WTC11 (cell line): Measurements from ENCODE around the gene COG6. TPM values are rescaled to one million over a fixed set of nuclear protein-coding genes. Genes with fewer than 3 reads are reported as not detected.

Source experiments
- ATAC-seq: fragments of 200-7000 bp; cut with Tn5 transposase; 2 replicates; pipeline ENCODE4 v1.10.0; 2021; ENCODE audit warnings: mild to moderate bottlenecking, moderate library complexity
- CTCF ChIA-PET: fragments of 300-600 bp; sonication (Branson Sonifier 250); formaldehyde crosslinking; loops from one replicate; lab custom pipeline; 2021; ENCODE audit warnings: antibody characterized with exemption; lab: Charles Lee
- POLR2A ChIA-PET: fragments of 350-600 bp; sonication (Branson Sonifier 250); formaldehyde crosslinking; loops from one replicate; lab custom pipeline; 2021; ENCODE audit warnings: antibody characterized with exemption; lab: Charles Lee
- DNase-seq: peaks from one replicate; pipeline ENCODE4 v3.0.0; 2021; ENCODE audit warnings: low spot score
- H3K27ac Mint-ChIP-seq: 2 replicates; pipeline ENCODE4 v1.8.0; 2021; ENCODE audit warnings: mixed read lengths
- H3K27me3 Mint-ChIP-seq: 2 replicates; pipeline ENCODE4 v1.8.0; 2021; ENCODE audit warnings: low read depth, mild to moderate bottlenecking, moderate library complexity, mixed read lengths
- H3K36me3 Mint-ChIP-seq: 2 replicates; pipeline ENCODE4 v1.8.0; 2021; ENCODE audit warnings: mixed read lengths
- H3K4me1 Mint-ChIP-seq: 2 replicates; pipeline ENCODE4 v1.8.0; 2022; ENCODE audit warnings: mixed read lengths
- H3K4me3 Mint-ChIP-seq: 2 replicates; pipeline ENCODE4 v1.8.0; 2021; ENCODE audit warnings: mild to moderate bottlenecking, moderate library complexity, mixed read lengths
- H3K9me3 Mint-ChIP-seq: 2 replicates; pipeline ENCODE4 v1.8.0; 2021; ENCODE audit warnings: mixed read lengths
- CBFB ChIP-seq: sonication (generic); formaldehyde crosslinking; IDR thresholded peaks from 2 replicates; pipeline ENCODE4 v1.8.1; 2022; ENCODE audit warnings: mild to moderate bottlenecking, low read depth, missing genetic modification reagents
- MXD4 ChIP-seq: fragments of 250-450 bp; sonication (Bioruptor Pico); IDR thresholded peaks from 2 replicates; pipeline ENCODE4 v1.8.0; 2021; ENCODE audit warnings: mild to moderate bottlenecking, moderate library complexity, borderline replicate concordance
- NFE2L1 ChIP-seq: sonication (generic); formaldehyde crosslinking; IDR thresholded peaks from 2 replicates; pipeline ENCODE4 v1.8.1; 2023; ENCODE audit warnings: missing genetic modification reagents
- ZNF396 ChIP-seq: fragments of 250-450 bp; sonication (Bioruptor Pico); IDR thresholded peaks from 2 replicates; pipeline ENCODE4 v1.8.0; 2021; ENCODE audit warnings: mild to moderate bottlenecking, moderate library complexity, borderline replicate concordance
- total RNA-seq: library from RNA; stranded (reverse); gene quantifications from 3 replicates; pipeline ENCODE4 v1.2.3, GENCODE V29; 2021
- TF ChIP-seq, protein P1 (sequence below): sonication (generic); formaldehyde crosslinking; IDR thresholded peaks from 2 replicates; pipeline ENCODE4 v1.8.1; 2022; ENCODE audit warnings: missing genetic modification reagents, borderline replicate concordance
- TF ChIP-seq, protein P2 (sequence below): fragments of 250-450 bp; sonication (Bioruptor Pico); IDR thresholded peaks from 2 replicates; pipeline ENCODE4 v1.9.0; 2021; ENCODE audit warnings: moderate library complexity, mild to moderate bottlenecking, inconsistent platforms, borderline replicate concordance
- TF ChIP-seq, protein P3 (sequence below): sonication (generic); formaldehyde crosslinking; IDR thresholded peaks from 2 replicates; pipeline ENCODE4 v1.8.0; 2023; ENCODE audit warnings: mild to moderate bottlenecking, missing genetic modification reagents
- TF ChIP-seq, protein P4 (sequence below): sonication (generic); formaldehyde crosslinking; IDR thresholded peaks from 2 replicates; pipeline ENCODE4 v1.8.1; 2022; ENCODE audit warnings: low read depth, mild to moderate bottlenecking, moderate library complexity, missing genetic modification reagents, borderline replicate concordance
- TF ChIP-seq, protein P5 (sequence below): sonication (generic); formaldehyde crosslinking; IDR thresholded peaks from 2 replicates; pipeline ENCODE4 v1.8.0; 2022; ENCODE audit warnings: missing genetic modification reagents
- TF ChIP-seq, protein P6 (sequence below): sonication (generic); formaldehyde crosslinking; IDR thresholded peaks from 2 replicates; pipeline ENCODE4 v1.8.1; 2023; ENCODE audit warnings: mild to moderate bottlenecking, missing genetic modification reagents, moderate library complexity
- TF ChIP-seq, protein P7 (sequence below): fragments of 250-450 bp; sonication (Bioruptor Pico); conservative IDR thresholded peaks from 2 replicates; pipeline ENCODE4 v1.9.0; 2021; ENCODE audit warnings: mild to moderate bottlenecking
- TF ChIP-seq, protein P8 (sequence below): sonication (generic); formaldehyde crosslinking; IDR thresholded peaks from 2 replicates; pipeline ENCODE4 v1.8.1; 2022; ENCODE audit warnings: mild to moderate bottlenecking, moderate library complexity, missing genetic modification reagents

The COG6 gene
- total RNA-seq, 1 experiment from 2014 or later, result 23.0 TPM

DNA sequence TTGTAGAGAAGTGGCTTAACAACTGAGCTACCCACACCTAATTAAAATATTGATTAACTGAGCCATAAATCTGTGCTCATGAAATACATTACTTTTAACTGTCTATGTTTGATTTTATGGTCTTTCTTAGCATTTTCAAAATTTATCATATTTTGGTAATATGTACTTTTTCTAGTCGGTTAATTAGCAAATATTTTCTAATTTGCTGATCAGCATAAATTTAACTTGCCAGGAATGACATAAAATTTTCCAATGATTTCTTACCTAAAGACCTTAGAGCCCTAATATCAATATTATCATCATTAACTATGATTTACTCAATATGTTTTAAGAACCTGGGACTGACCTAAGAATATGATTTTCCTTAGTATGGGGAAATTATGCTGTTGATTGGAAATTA, 19.9 kb upstream of the COG6 start (continued):
- TF ChIP-seq, protein P1, sequence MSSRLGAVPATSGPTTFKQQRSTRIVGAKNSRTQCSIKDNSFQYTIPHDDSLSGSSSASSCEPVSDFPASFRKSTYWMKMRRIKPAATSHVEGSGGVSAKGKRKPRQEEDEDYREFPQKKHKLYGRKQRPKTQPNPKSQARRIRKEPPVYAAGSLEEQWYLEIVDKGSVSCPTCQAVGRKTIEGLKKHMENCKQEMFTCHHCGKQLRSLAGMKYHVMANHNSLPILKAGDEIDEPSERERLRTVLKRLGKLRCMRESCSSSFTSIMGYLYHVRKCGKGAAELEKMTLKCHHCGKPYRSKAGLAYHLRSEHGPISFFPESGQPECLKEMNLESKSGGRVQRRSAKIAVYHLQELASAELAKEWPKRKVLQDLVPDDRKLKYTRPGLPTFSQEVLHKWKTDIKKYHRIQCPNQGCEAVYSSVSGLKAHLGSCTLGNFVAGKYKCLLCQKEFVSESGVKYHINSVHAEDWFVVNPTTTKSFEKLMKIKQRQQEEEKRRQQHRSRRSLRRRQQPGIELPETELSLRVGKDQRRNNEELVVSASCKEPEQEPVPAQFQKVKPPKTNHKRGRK (CRISPR knock-in tag), result no peak
- TF ChIP-seq, all 79 proteins: peak for 0

DNA sequence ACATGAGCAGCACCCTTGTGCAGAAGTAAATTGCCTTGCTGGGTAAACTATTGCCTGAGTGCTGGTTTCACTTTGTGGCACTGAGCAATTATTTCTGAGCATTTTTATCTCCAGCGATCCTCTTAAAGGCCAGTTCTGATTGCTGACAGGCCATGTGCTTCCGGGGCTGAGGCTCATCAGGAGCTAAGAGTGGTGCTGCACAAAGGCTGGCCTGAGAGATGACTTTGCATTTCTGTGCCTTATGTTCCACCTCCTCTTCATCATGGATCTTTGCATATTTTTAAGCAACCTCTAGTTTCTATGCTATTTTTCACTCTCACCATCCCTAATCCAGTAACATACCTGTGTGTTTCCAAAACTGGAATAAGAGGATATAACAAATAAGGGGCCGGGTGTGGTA, 17.6 kb upstream of the COG6 start:
- no peak overlapping the region for H3K4me3 Mint-ChIP-seq
- peaks cover 9% of the 10 kb centered on the region for H3K27me3 Mint-ChIP-seq
- POLR2A ChIA-PET, result no interaction called here
- H3K36me3 Mint-ChIP-seq, result no peaks in the 10 kb centered on the region
- CTCF ChIA-PET, result no interaction called here
- no peak for DNase-seq
- TF ChIP-seq MXD4 (CRISPR knock-in tag) (no peak), NFE2L1 (CRISPR knock-in tag) (no peak), ZNF396 (CRISPR knock-in tag) (no peak), CBFB (CRISPR knock-in tag) (no peak)
- TF ChIP-seq, protein P2, sequence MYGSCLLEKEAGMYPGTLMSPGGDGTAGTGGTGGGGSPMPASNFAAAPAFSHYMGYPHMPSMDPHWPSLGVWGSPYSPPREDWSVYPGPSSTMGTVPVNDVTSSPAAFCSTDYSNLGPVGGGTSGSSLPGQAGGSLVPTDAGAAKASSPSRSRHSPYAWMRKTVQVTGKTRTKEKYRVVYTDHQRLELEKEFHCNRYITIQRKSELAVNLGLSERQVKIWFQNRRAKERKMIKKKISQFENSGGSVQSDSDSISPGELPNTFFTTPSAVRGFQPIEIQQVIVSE (CRISPR knock-in tag), result no peak
- TF ChIP-seq, protein P3, sequence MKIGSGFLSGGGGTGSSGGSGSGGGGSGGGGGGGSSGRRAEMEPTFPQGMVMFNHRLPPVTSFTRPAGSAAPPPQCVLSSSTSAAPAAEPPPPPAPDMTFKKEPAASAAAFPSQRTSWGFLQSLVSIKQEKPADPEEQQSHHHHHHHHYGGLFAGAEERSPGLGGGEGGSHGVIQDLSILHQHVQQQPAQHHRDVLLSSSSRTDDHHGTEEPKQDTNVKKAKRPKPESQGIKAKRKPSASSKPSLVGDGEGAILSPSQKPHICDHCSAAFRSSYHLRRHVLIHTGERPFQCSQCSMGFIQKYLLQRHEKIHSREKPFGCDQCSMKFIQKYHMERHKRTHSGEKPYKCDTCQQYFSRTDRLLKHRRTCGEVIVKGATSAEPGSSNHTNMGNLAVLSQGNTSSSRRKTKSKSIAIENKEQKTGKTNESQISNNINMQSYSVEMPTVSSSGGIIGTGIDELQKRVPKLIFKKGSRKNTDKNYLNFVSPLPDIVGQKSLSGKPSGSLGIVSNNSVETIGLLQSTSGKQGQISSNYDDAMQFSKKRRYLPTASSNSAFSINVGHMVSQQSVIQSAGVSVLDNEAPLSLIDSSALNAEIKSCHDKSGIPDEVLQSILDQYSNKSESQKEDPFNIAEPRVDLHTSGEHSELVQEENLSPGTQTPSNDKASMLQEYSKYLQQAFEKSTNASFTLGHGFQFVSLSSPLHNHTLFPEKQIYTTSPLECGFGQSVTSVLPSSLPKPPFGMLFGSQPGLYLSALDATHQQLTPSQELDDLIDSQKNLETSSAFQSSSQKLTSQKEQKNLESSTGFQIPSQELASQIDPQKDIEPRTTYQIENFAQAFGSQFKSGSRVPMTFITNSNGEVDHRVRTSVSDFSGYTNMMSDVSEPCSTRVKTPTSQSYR (CRISPR knock-in tag), result no peak
- TF ChIP-seq, protein P4, sequence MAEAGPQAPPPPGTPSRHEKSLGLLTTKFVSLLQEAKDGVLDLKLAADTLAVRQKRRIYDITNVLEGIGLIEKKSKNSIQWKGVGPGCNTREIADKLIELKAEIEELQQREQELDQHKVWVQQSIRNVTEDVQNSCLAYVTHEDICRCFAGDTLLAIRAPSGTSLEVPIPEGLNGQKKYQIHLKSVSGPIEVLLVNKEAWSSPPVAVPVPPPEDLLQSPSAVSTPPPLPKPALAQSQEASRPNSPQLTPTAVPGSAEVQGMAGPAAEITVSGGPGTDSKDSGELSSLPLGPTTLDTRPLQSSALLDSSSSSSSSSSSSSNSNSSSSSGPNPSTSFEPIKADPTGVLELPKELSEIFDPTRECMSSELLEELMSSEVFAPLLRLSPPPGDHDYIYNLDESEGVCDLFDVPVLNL (CRISPR knock-in tag), result no peak
- TF ChIP-seq, protein P5, sequence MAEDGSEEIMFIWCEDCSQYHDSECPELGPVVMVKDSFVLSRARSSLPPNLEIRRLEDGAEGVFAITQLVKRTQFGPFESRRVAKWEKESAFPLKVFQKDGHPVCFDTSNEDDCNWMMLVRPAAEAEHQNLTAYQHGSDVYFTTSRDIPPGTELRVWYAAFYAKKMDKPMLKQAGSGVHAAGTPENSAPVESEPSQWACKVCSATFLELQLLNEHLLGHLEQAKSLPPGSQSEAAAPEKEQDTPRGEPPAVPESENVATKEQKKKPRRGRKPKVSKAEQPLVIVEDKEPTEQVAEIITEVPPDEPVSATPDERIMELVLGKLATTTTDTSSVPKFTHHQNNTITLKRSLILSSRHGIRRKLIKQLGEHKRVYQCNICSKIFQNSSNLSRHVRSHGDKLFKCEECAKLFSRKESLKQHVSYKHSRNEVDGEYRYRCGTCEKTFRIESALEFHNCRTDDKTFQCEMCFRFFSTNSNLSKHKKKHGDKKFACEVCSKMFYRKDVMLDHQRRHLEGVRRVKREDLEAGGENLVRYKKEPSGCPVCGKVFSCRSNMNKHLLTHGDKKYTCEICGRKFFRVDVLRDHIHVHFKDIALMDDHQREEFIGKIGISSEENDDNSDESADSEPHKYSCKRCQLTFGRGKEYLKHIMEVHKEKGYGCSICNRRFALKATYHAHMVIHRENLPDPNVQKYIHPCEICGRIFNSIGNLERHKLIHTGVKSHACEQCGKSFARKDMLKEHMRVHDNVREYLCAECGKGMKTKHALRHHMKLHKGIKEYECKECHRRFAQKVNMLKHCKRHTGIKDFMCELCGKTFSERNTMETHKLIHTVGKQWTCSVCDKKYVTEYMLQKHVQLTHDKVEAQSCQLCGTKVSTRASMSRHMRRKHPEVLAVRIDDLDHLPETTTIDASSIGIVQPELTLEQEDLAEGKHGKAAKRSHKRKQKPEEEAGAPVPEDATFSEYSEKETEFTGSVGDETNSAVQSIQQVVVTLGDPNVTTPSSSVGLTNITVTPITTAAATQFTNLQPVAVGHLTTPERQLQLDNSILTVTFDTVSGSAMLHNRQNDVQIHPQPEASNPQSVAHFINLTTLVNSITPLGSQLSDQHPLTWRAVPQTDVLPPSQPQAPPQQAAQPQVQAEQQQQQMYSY (CRISPR knock-in tag), result no peak
- TF ChIP-seq, protein P6, sequence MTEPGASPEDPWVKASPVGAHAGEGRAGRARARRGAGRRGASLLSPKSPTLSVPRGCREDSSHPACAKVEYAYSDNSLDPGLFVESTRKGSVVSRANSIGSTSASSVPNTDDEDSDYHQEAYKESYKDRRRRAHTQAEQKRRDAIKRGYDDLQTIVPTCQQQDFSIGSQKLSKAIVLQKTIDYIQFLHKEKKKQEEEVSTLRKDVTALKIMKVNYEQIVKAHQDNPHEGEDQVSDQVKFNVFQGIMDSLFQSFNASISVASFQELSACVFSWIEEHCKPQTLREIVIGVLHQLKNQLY (CRISPR knock-in tag), result no peak
- TF ChIP-seq, protein P7, sequence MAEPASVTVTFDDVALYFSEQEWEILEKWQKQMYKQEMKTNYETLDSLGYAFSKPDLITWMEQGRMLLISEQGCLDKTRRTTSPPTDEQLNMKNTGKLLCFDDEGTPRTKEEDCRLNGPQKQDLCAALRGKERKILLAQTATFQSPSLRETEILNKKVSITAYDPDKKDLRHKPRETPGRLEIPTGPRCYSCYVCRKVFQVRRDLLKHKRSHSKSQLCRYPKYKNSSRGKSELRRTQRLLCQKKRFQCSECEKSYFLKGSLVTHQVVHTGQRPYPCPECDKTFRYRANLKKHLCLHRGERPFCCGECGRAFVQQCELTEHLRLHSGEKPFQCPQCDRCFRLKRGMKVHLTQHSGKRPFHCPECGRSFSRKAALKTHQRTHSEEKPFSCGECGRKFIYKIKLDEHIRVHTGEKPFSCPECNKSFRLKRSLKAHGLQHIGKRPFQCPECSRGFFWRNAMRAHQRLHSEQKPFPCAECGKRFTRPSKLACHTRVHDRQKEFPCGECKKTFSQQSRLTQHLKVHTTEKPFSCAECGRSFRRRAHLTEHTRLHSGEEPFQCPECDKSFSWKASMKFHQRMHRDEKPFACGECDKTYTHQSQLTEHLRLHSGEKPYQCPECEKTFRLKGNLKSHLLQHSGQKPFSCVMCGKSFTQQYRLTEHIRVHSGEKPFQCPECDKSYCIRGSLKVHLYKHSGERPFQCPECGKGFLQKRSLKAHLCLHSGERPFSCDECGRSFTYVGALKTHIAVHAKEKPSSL (CRISPR knock-in tag), result no peak
- TF ChIP-seq, protein P8, sequence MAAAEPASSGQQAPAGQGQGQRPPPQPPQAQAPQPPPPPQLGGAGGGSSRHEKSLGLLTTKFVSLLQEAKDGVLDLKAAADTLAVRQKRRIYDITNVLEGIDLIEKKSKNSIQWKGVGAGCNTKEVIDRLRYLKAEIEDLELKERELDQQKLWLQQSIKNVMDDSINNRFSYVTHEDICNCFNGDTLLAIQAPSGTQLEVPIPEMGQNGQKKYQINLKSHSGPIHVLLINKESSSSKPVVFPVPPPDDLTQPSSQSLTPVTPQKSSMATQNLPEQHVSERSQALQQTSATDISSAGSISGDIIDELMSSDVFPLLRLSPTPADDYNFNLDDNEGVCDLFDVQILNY, result no peak
- no peak overlapping the region for H3K27ac Mint-ChIP-seq
- H3K9me3 Mint-ChIP-seq, result peaks cover 4% of the 10 kb centered on the region
- no peak for ATAC-seq
- peaks cover 4% of the 10 kb centered on the region for H3K4me1 Mint-ChIP-seq
